Stomach smooth muscle (tissue), 2 donors: Measurements from ENCODE around the gene SIN3B.

Source experiments
- H3K27ac ChIP-seq: one replicate; pipeline ENCODE4 v1.7.0; 2013; ENCODE audit warnings: mild to moderate bottlenecking, low read length, inconsistent platforms
- H3K27me3 ChIP-seq, 2 donors: one replicate each; pipeline ENCODE4 v1.7.0; 2013; ENCODE audit warnings: low read length in 2 of 2; ENCODE audit not compliant: insufficient read depth in 2 of 2, control insufficient read depth in 1 of 2
- H3K36me3 ChIP-seq, 2 donors: one replicate each; pipeline ENCODE4 v1.7.0; 2013; ENCODE audit warnings: low read length in 2 of 2; ENCODE audit not compliant: control insufficient read depth in 2 of 2, insufficient read depth in 2 of 2
- H3K4me1 ChIP-seq: one replicate; pipeline ENCODE4 v1.7.0; 2013; ENCODE audit warnings: low read length; ENCODE audit not compliant: control insufficient read depth, insufficient read depth
- H3K4me3 ChIP-seq, 2 donors: one replicate each; pipeline ENCODE4 v1.7.0; 2013; ENCODE audit warnings: low read length in 2 of 2
- H3K9ac ChIP-seq, 2 donors: one replicate each; pipeline ENCODE4 v1.7.0; 2013; ENCODE audit warnings: low read length in 2 of 2, mild to moderate bottlenecking in 1 of 2
- H3K9me3 ChIP-seq, 2 donors: one replicate each; pipeline ENCODE4 v1.7.0; 2013; ENCODE audit warnings: low read length in 2 of 2; ENCODE audit not compliant: control insufficient read depth in 2 of 2
- donor health status: healthy.
- donor health status: Pancreatic carcinoma.

The SIN3B gene

GRCh38 chr19:16849168-16849567 is 20.0 kb downstream of the SIN3B start:
- Histone ChIP-seq H3K9me3 (no peaks in the 10 kb centered on the region), H3K27me3 (no peaks in the 10 kb centered on the region), H3K36me3 (peaks cover 63 to 68% of the 10 kb centered on the region in 2 donors), H3K27ac (no peak overlapping the region), H3K4me1 (peaks cover 4% of the 10 kb centered on the region), H3K9ac (no peak overlapping the region), H3K4me3 (no peak overlapping the region)

DNA sequence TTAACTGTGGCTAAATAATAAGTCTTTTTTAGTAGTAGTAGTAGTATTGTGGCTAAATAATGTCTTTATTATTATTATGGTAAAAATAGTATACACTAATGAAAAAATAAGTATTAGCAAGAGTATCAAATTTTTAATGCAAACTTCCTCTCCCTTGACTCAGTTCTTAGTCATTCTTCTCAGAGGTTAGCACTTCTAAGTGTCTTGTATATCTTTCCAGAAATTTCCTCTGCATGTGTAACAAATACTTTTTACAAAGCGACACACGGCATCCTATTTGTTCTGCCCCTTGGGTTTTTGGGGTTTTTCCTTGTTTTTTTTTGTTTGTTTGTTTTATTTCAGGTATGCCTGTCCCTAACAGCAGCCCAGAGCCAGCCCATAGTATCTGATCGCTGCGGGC is 20.9 kb downstream of the SIN3B start:
- Histone ChIP-seq H3K36me3 (peaks cover 60 to 70% of the 10 kb centered on the region in 2 donors), H3K9me3 (no peaks in the 10 kb centered on the region), H3K27ac (no peak overlapping the region), H3K4me3 (no peak overlapping the region), H3K27me3 (no peaks in the 10 kb centered on the region), H3K9ac (no peak overlapping the region), H3K4me1 (peaks cover 4% of the 10 kb centered on the region)

- H3K4me3 ChIP-seq, result no peak overlapping the region
- peaks cover 58 to 69% of the 10 kb centered on the region in 2 donors for H3K36me3 ChIP-seq
- no peak overlapping the region for H3K27ac ChIP-seq
- H3K9ac ChIP-seq, result no peak overlapping the region
- H3K9me3 ChIP-seq, result no peaks in the 10 kb centered on the region
- H3K4me1 ChIP-seq, result peaks cover 4% of the 10 kb centered on the region
- H3K27me3 ChIP-seq, result no peaks in the 10 kb centered on the region
Observed at GRCh38 chr19:16851031-16851712, 22.0 kb downstream of the SIN3B start.

DNA sequence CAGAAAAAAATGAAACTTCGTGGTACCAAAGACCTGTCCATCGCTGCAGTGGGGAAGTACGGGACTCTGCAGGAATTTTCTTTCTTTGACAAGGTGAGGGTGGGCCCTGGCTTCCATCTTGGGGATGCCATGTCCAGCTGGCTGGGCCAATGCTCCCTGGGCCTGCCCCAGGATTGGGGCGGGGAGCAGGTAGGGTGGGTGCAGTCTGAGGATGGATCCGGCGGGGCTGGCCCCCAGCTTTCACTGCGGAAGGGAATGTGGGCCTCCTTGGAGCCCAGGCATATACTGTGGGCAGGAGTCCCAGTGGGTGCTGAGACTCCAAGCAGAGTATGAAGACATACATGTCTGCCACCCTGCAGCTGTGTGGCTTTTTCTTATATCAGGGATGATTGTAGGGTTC is 23.9 kb downstream of the SIN3B start:
- H3K36me3 ChIP-seq, result peaks cover 50 to 54% of the 10 kb centered on the region in 2 donors
- H3K27ac ChIP-seq, result no peak overlapping the region
- H3K27me3 ChIP-seq, result no peaks in the 10 kb centered on the region
- H3K9ac ChIP-seq, result no peak overlapping the region
- H3K9me3 ChIP-seq, result no peaks in the 10 kb centered on the region
- H3K4me1 ChIP-seq, result no peaks in the 10 kb centered on the region
- no peak overlapping the region for H3K4me3 ChIP-seq

- no peaks in the 10 kb centered on the region for H3K4me1 ChIP-seq
- no peak overlapping the region for H3K9ac ChIP-seq
- H3K27me3 ChIP-seq, result no peaks in the 10 kb centered on the region
- no peak overlapping the region for H3K27ac ChIP-seq
- no peaks in the 10 kb centered on the region for H3K9me3 ChIP-seq
- H3K36me3 ChIP-seq, result peaks cover 39 to 47% of the 10 kb centered on the region in 2 donors
- no peak overlapping the region for H3K4me3 ChIP-seq
Observed at GRCh38 chr19:16856091-16856490, 26.9 kb downstream of the SIN3B start.

GRCh38 chr19:16859626-16860025 is 30.4 kb downstream of the SIN3B start:
- Histone ChIP-seq H3K4me3 (no peak overlapping the region), H3K9me3 (no peaks in the 10 kb centered on the region), H3K27ac (no peak overlapping the region), H3K27me3 (no peaks in the 10 kb centered on the region), H3K9ac (no peak overlapping the region), H3K36me3 (peaks cover 26 to 31% of the 10 kb centered on the region in 2 donors), H3K4me1 (no peaks in the 10 kb centered on the region)

GRCh38 chr19:16860118-16860517 is 30.9 kb downstream of the SIN3B start:
- Histone ChIP-seq H3K9me3 (no peaks in the 10 kb centered on the region), H3K27ac (no peak overlapping the region), H3K4me3 (no peak overlapping the region), H3K9ac (no peak overlapping the region), H3K36me3 (peaks cover 21 to 27% of the 10 kb centered on the region in 2 donors), H3K27me3 (no peaks in the 10 kb centered on the region), H3K4me1 (no peaks in the 10 kb centered on the region)

- H3K9me3 ChIP-seq, result no peaks in the 10 kb centered on the region
- peaks cover 25 to 32% of the 10 kb centered on the region in 2 donors for H3K36me3 ChIP-seq
- no peaks in the 10 kb centered on the region for H3K27me3 ChIP-seq
- H3K9ac ChIP-seq, result no peak overlapping the region
- H3K4me1 ChIP-seq, result no peaks in the 10 kb centered on the region
- no peak overlapping the region for H3K4me3 ChIP-seq
- H3K27ac ChIP-seq, result no peak overlapping the region
Observed at GRCh38 chr19:16861011-16861410, 31.8 kb downstream of the SIN3B start.

GRCh38 chr19:16861834-16862233 is 32.6 kb downstream of the SIN3B start:
- H3K4me1 ChIP-seq, result no peaks in the 10 kb centered on the region
- no peaks in the 10 kb centered on the region for H3K27me3 ChIP-seq
- H3K4me3 ChIP-seq, result no peak overlapping the region
- no peak overlapping the region for H3K27ac ChIP-seq
- H3K36me3 ChIP-seq, result peaks cover 29 to 35% of the 10 kb centered on the region in 2 donors
- H3K9me3 ChIP-seq, result no peaks in the 10 kb centered on the region
- no peak overlapping the region for H3K9ac ChIP-seq

- H3K9ac ChIP-seq, result no peak overlapping the region
- no peak overlapping the region for H3K4me3 ChIP-seq
- H3K4me1 ChIP-seq, result no peaks in the 10 kb centered on the region
- H3K9me3 ChIP-seq, result no peaks in the 10 kb centered on the region
- no peak overlapping the region for H3K27ac ChIP-seq
- H3K36me3 ChIP-seq, result peaks cover 36 to 44% of the 10 kb centered on the region in 2 donors
- no peaks in the 10 kb centered on the region for H3K27me3 ChIP-seq
Observed at GRCh38 chr19:16862826-16863415, 33.7 kb downstream of the SIN3B start.

DNA sequence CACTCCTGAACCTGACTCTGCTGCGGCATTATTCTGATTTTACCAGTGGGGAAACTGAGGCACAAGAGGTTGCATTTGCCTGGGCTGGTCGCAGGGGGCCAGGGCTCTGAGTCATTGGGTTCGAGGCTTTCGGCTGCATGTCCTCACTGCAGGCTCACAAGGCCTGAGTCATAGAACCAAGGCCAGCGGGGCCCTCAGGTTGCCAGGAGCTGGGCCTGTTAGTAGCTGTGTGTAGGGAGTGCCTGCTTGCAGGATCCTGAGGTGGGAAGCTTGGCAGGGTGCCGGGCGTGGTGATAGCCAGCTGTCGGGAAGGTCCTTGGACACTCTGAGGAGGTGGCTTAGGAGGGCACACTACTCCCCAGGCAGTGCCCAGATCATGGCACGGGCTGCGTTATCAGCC is 38.0 kb downstream of the SIN3B start:
- no peak overlapping the region for H3K9ac ChIP-seq
- H3K9me3 ChIP-seq, result no peaks in the 10 kb centered on the region
- no peak overlapping the region for H3K4me3 ChIP-seq
- no peaks in the 10 kb centered on the region for H3K27me3 ChIP-seq
- no peak overlapping the region for H3K27ac ChIP-seq
- peaks cover 51 to 64% of the 10 kb centered on the region in 2 donors for H3K36me3 ChIP-seq
- H3K4me1 ChIP-seq, result no peaks in the 10 kb centered on the region
